Lung (tissue), 12 donors: Measurements from ENCODE around the gene VSTM5. TPM values are rescaled to one million over a fixed set of nuclear protein-coding genes. Genes with fewer than 3 reads are reported as not detected.
"Not testable (repeated sequence)": the region's sequence is repeated elsewhere in the genome, so short reads cannot be mapped to it uniquely, and the experiment has no call there.

Experiments used
- ATAC-seq: fragments of 200-7000 bp; cut with Tn5 transposase; one replicate; pipeline ENCODE4 v1.9.1; 2020; ENCODE audit warnings: moderate number of reproducible peaks; ENCODE audit not compliant: insufficient read depth, low FRiP score
- DNase-seq, 3 donors: peaks; one replicate each; pipeline ENCODE4 v3.0.0-alpha.2; 2013 to 2017
- H3K27ac ChIP-seq, 2 donors: one replicate each; pipeline ENCODE4 v1.5.1; 2013; ENCODE audit warnings: mild to moderate bottlenecking in 2 of 2, moderate library complexity in 2 of 2, control low read depth in 1 of 2, inconsistent platforms in 1 of 2, low read depth in 1 of 2, low read length in 1 of 2
- H3K27me3 ChIP-seq, 3 donors: one replicate each; pipeline ENCODE4 v1.5.1; 2013; ENCODE audit warnings: low read length in 2 of 3; ENCODE audit not compliant: control insufficient read depth in 3 of 3, insufficient read depth in 3 of 3
- H3K36me3 ChIP-seq, 4 donors: one replicate each; pipeline ENCODE4 v1.5.1; 2013; ENCODE audit warnings: low read length in 4 of 4, mild to moderate bottlenecking in 1 of 4, moderate library complexity in 1 of 4; ENCODE audit not compliant: control insufficient read depth in 4 of 4, insufficient read depth in 4 of 4
- H3K4me1 ChIP-seq, 5 donors: one replicate each; pipeline ENCODE4 v1.5.1; 2013; ENCODE audit warnings: low read length in 5 of 5, mild to moderate bottlenecking in 2 of 5, moderate library complexity in 1 of 5; ENCODE audit not compliant: control insufficient read depth in 5 of 5, insufficient read depth in 5 of 5
- H3K4me3 ChIP-seq: one replicate; pipeline ENCODE4 v1.5.1; 2013; ENCODE audit warnings: mild to moderate bottlenecking, control low read depth, moderate library complexity
- H3K9ac ChIP-seq, 2 donors: one replicate each; pipeline ENCODE4 v1.5.1; 2013; ENCODE audit warnings: low read length in 2 of 2, control low read depth in 1 of 2; ENCODE audit not compliant: insufficient read depth in 1 of 2
- H3K9me3 ChIP-seq, 4 donors: one replicate each; pipeline ENCODE4 v1.5.1; 2013; ENCODE audit warnings: low read length in 3 of 4, mild to moderate bottlenecking in 1 of 4, moderate library complexity in 1 of 4; ENCODE audit not compliant: control insufficient read depth in 4 of 4, insufficient read depth in 3 of 4
- CTCF ChIP-seq: IDR thresholded peaks from 2 replicates; pipeline ENCODE4 v1.5.1; 2012; ENCODE audit warnings: mild to moderate bottlenecking; ENCODE audit errors: control extremely low read depth, extremely low read depth
- WGBS, 2 donors: extraction: QIAGEN DNeasy Blood & Tissue Kit; methylation state at CpG; one replicate each; pipeline ENCODE4 v1.1.7; 2013; 5-methylcytosine and 5-hydroxymethylcytosine counted together
- polyA plus RNA-seq, 2 donors: library from polyadenylated mRNA; stranded (reverse); fragments of 200-250 nt; gene quantifications; one replicate each; pipeline ENCODE4 v1.2.1, GENCODE V29; 2013
- total RNA-seq, 2 donors: library from RNA; depleted of rRNA in 1 of 2; stranded (reverse); fragments of >200 nt in 1 of 2; gene quantifications; one replicate each; pipeline ENCODE4 v1.2.1, GENCODE V29; 2014 to 2021
- donor health status: control.
- donor health status: control.
- donor health status: Bipolar disorder and iron deficiency.
- donor health status: healthy.
- donor health status: DM: yes; HTN: yes; CAD: no.

Gene VSTM5
- total and polyA plus RNA-seq, 4 donors: 0.08 to 0.58 (median 0.25) TPM

GRCh38 chr11:93870616-93871015 lies 20.2 kb upstream of the VSTM5 start:
- Histone ChIP-seq H3K4me1 (no peaks in the 10 kb centered on the region), H3K27ac (no peak overlapping the region), H3K9me3 (no peaks in the 10 kb centered on the region), H3K9ac (no peak overlapping the region), H3K4me3 (no peak overlapping the region), H3K27me3 (no peaks in the 10 kb centered on the region), H3K36me3 (no peaks in the 10 kb centered on the region)
- no peak for TF ChIP-seq CTCF
- DNase-seq (no peak), ATAC-seq (no peak)
- 64 to 66% methylated on average over 3 of the region's 3 CpGs for WGBS, 2 donors

GRCh38 chr11:93869830-93870229 lies 19.4 kb upstream of the VSTM5 start:
- Histone ChIP-seq H3K4me3 (no peak overlapping the region), H3K9me3 (no peaks in the 10 kb centered on the region), H3K27ac (no peak overlapping the region), H3K9ac (no peak overlapping the region), H3K36me3 (no peaks in the 10 kb centered on the region), H3K4me1 (no peaks in the 10 kb centered on the region), H3K27me3 (no peaks in the 10 kb centered on the region)
- TF ChIP-seq CTCF: no peak
- 71 to 75% methylated on average over 7 of the region's 7 CpGs for WGBS, 2 donors
- ATAC-seq (no peak), DNase-seq (no peak)

- H3K4me3 ChIP-seq, ATAC-seq, H3K4me1 ChIP-seq, H3K27me3 ChIP-seq, DNase-seq, H3K9ac ChIP-seq, H3K27ac ChIP-seq, H3K9me3 ChIP-seq, H3K36me3 ChIP-seq: not testable (repeated sequence)
- WGBS, 2 donors: 84% methylated on average over 2 of the region's 2 CpGs
Measured at GRCh38 chr11:93868404-93868803, 18.0 kb upstream of the VSTM5 start.

GRCh38 chr11:93861808-93862207 lies 11.4 kb upstream of the VSTM5 start:
- no peaks in the 10 kb centered on the region for H3K4me1 ChIP-seq
- whole genome bisulfite sequencing, 2 donors: 54 to 59% methylated on average over 4 of the region's 4 CpGs
- ATAC-seq (no peak), DNase-seq (peak; percentile 20 to 66 (median 22))
- no peaks in the 10 kb centered on the region for H3K36me3 ChIP-seq
- no peak for TF ChIP-seq CTCF
- H3K9me3 ChIP-seq: no peaks in the 10 kb centered on the region
- H3K27ac ChIP-seq: no peak overlapping the region
- H3K27me3 ChIP-seq: no peaks in the 10 kb centered on the region
- H3K4me3 ChIP-seq: no peak overlapping the region
- H3K9ac ChIP-seq: no peak overlapping the region
